Upper lobe of left lung (tissue), 4 donors: ENCODE measurements around the gene SLC27A5.

Source experiments
- EP300 ChIP-seq, 4 donors: sonication (generic); formaldehyde crosslinking; IDR thresholded peaks; one replicate each; pipeline ENCODE4 v1.5.1; 2017; ENCODE audit warnings: antibody characterized with exemption in 4 of 4, control low read depth in 2 of 4
- POLR2A ChIP-seq, 4 donors: fragments of 450-650 bp; IDR thresholded peaks; one replicate each; pipeline ENCODE4 v1.5.1; 2016 to 2017; ENCODE audit warnings: antibody characterized with exemption in 4 of 4, mild to moderate bottlenecking in 2 of 4
- TF ChIP-seq, protein P1 (sequence below), 6 experiments: fragments of 450-650 bp in 4 of 6; fragments of 200-600 bp in 2 of 6; sonication (generic) in 2 of 6; IDR thresholded peaks; one replicate each; pipeline ENCODE4 v1.5.1; 2016 to 2019; ENCODE audit warnings: antibody characterized with exemption in 6 of 6

DNA sequence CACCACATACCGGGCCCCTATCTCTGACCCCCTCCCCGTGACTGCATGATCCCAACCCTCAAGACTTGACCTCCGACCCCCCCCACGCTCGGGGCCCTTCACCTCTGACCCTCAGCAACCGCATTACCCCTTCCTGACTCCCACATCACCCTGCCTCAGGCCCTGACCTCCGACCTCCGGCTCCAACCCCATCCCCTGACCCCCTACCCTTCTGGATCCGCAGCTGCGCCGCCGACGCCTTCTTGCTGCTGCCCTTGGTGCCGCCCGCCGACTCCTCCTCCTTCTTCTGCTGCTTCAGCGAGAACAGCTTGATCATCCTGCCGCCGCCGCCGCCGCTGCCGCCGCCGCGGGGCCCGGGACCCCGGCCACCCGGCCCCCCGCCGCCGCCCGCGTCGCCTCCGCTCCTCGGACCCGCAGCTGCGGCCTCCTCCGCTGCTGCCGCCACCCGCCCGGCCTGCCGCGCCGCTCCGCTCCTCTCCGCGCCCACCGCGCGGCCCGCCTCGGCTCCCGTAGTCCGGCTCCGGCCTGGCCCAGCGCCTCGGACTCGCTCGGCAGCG, 46.4 kb upstream of the SLC27A5 start, which contains the start of gene UBE2M:
- TF ChIP-seq, protein P1, sequence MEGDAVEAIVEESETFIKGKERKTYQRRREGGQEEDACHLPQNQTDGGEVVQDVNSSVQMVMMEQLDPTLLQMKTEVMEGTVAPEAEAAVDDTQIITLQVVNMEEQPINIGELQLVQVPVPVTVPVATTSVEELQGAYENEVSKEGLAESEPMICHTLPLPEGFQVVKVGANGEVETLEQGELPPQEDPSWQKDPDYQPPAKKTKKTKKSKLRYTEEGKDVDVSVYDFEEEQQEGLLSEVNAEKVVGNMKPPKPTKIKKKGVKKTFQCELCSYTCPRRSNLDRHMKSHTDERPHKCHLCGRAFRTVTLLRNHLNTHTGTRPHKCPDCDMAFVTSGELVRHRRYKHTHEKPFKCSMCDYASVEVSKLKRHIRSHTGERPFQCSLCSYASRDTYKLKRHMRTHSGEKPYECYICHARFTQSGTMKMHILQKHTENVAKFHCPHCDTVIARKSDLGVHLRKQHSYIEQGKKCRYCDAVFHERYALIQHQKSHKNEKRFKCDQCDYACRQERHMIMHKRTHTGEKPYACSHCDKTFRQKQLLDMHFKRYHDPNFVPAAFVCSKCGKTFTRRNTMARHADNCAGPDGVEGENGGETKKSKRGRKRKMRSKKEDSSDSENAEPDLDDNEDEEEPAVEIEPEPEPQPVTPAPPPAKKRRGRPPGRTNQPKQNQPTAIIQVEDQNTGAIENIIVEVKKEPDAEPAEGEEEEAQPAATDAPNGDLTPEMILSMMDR (IDR thresholded peaks at IDR 0.05) = no peak
- no peak for TF ChIP-seq POLR2A (IDR thresholded peaks at IDR 0.05)
- TF ChIP-seq EP300 (IDR thresholded peaks at IDR 0.05) = no peak
